Activated CD4-positive, alpha-beta T cell treated with anti-CD3 and anti-CD28 coated beads, Interleukin-2, amount 10 ng/mL, durations not matched to agents 7 days and 5 days (primary cell): ENCODE measurements around the gene VPS72. TPM values are rescaled to one million over a fixed set of nuclear protein-coding genes. Genes with fewer than 3 reads are reported as not detected.

Experiments used
- CTCF ChIA-PET: fragments of 350-600 bp; sonication (Branson Sonifier 250); formaldehyde crosslinking; loops from one replicate; lab custom pipeline; 2021; ENCODE audit warnings: antibody characterized with exemption; lab: Charles Lee
- POLR2A ChIA-PET: fragments of 350-600 bp; sonication (Branson Sonifier 250); formaldehyde crosslinking; loops from one replicate; lab custom pipeline; 2021; ENCODE audit warnings: antibody characterized with exemption; lab: Charles Lee
- DNase-seq: peaks from one replicate; pipeline ENCODE4 v3.0.0-alpha.2; 2020
- H3K27ac Mint-ChIP-seq: one replicate; pipeline ENCODE4 v1.8.0; 2021; ENCODE audit warnings: mild to moderate bottlenecking, moderate library complexity, mixed read lengths
- H3K27me3 Mint-ChIP-seq: one replicate; pipeline ENCODE4 v1.8.0; 2021; ENCODE audit warnings: mixed read lengths
- H3K36me3 Mint-ChIP-seq: one replicate; pipeline ENCODE4 v1.8.0; 2021; ENCODE audit warnings: low read depth, mixed read lengths
- H3K4me1 Mint-ChIP-seq: one replicate; pipeline ENCODE4 v1.8.0; 2021; ENCODE audit warnings: mixed read lengths
- H3K4me3 Mint-ChIP-seq: one replicate; pipeline ENCODE4 v1.8.0; 2021; ENCODE audit warnings: mild to moderate bottlenecking, moderate library complexity, mixed read lengths
- H3K9me3 Mint-ChIP-seq: one replicate; pipeline ENCODE4 v1.8.0; 2021; ENCODE audit warnings: mixed read lengths
- total RNA-seq, 2 experiments: library from RNA; stranded (reverse); gene quantifications; one replicate each; pipeline ENCODE4 v1.2.3, GENCODE V29; 2021

The VPS72 gene
- total RNA-seq, 2 experiments from 2014 or later = 77.1 to 79.6 TPM

- peak; percentile 87 for DNase-seq
- Mint-ChIP-seq H3K36me3 (peaks cover 45% of the 10 kb centered on the region), H3K4me1 (peaks cover 57% of the 10 kb centered on the region), H3K27me3 (no peaks in the 10 kb centered on the region), H3K4me3 (peak within 1 kb of the TSS; percentile 99), H3K9me3 (no peaks in the 10 kb centered on the region), H3K27ac (peak within 1 kb of the TSS; percentile 97)
- CTCF ChIA-PET = interaction anchor here (0.6 to 6.0 kb wide), 28 partner anchors 9 to 757 kb away, joined by 3 to 47 read pairs (median 4); partner anchors contain the start of genes CDC42SE1, GABPB2, LYSMD1 and SCNM1
- POLR2A ChIA-PET = interaction anchor here (0.6 to 1.1 kb wide), 3 partner anchors 10 to 57 kb away, joined by 3 to 5 read pairs (median 3); no protein-coding TSS in a partner anchor
These were observed 33.5 kb downstream of the VPS72 start, which contains the start of gene TNFAIP8L2 for GRCh38 chr1:151156515-151156819. Gene TNFAIP8L2 (plus strand): TSS chr1:151156649. CDS start chr1:151158698, 2,049 bp downstream.

- CTCF ChIA-PET = interaction anchor here (1.2 to 1.6 kb wide), 2 partner anchors 9 to 77 kb away, joined by 3 to 9 read pairs; partner anchors contain the start of genes GABPB2 and TNFAIP8L2
- POLR2A ChIA-PET = no interaction called here
- Mint-ChIP-seq H3K9me3 (no peaks in the 10 kb centered on the region), H3K27ac (no peak overlapping the region), H3K4me1 (peaks cover 16% of the 10 kb centered on the region), H3K27me3 (peaks cover 18% of the 10 kb centered on the region), H3K36me3 (no peaks in the 10 kb centered on the region), H3K4me3 (peak overlapping the region; percentile 86)
- DNase-seq = no peak
These were observed 42.3 kb downstream of the VPS72 start for GRCh38 chr1:151147665-151148064.

- Mint-ChIP-seq H3K4me1 (peaks cover 16% of the 10 kb centered on the region), H3K4me3 (peak overlapping the region; percentile 86), H3K27me3 (peaks cover 18% of the 10 kb centered on the region), H3K36me3 (no peaks in the 10 kb centered on the region), H3K27ac (peak overlapping the region; percentile 41), H3K9me3 (no peaks in the 10 kb centered on the region)
- ChIA-PET CTCF (interaction anchor here (0.6 to 1.6 kb wide), 2 partner anchors 9 to 49 kb away, joined by 3 to 9 read pairs; partner anchors contain the start of gene TNFAIP8L2), POLR2A (interaction anchor here (0.5 kb wide), 1 partner anchor 65 kb away, joined by 3 read pairs; no protein-coding TSS in a partner anchor)
- no peak for DNase-seq
These were observed 42.9 kb downstream of the VPS72 start for GRCh38 chr1:151147132-151147503.

- no peaks in the 10 kb centered on the region for H3K36me3 Mint-ChIP-seq
- H3K27me3 Mint-ChIP-seq = peaks cover 18% of the 10 kb centered on the region
- peak within 1 kb of the TSS; percentile 86 for H3K4me3 Mint-ChIP-seq
- DNase-seq = peak; percentile 90
- H3K4me1 Mint-ChIP-seq = peaks cover 14% of the 10 kb centered on the region
- ChIA-PET CTCF (interaction anchor here (0.6 to 1.6 kb wide), 2 partner anchors 10 to 49 kb away, joined by 3 to 9 read pairs; partner anchors contain the start of gene TNFAIP8L2), POLR2A (interaction anchor here (0.5 to 0.6 kb wide), 2 partner anchors 11 to 65 kb away, joined by 3 to 4 read pairs; no protein-coding TSS in a partner anchor)
- H3K27ac Mint-ChIP-seq = peak within 1 kb of the TSS; percentile 41
- H3K9me3 Mint-ChIP-seq = no peaks in the 10 kb centered on the region
These were observed 43.4 kb downstream of the VPS72 start, which contains the start of gene SEMA6C for GRCh38 chr1:151146412-151147131. Gene SEMA6C (minus strand): TSS chr1:151146631. CDS start chr1:151142621, 4,010 bp downstream.

DNA sequence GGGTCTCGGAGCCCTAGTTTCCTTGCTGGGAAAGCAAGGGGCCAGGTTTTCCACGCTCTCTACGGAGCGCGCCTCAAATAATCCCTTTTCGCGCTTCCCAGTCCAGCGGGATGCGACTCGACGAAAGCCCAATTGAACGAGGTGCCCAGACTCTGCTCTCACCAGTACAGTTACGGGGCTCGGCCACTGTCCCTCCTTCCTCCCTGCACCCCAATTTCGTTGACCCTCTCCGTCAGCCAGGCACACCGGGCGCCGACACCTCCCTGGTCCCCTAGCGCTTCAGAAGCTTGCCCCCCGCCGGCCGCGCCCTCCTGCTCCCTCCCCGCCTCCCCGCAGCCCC, 44.0 kb downstream of the VPS72 start:
- Mint-ChIP-seq H3K9me3 (no peaks in the 10 kb centered on the region), H3K27ac (no peak overlapping the region), H3K4me3 (peak overlapping the region; percentile 86), H3K4me1 (peaks cover 14% of the 10 kb centered on the region), H3K27me3 (peaks cover 18% of the 10 kb centered on the region), H3K36me3 (no peaks in the 10 kb centered on the region)
- no peak for DNase-seq
- POLR2A ChIA-PET = interaction anchor here (0.6 kb wide), 1 partner anchor 10 kb away, joined by 4 read pairs; no protein-coding TSS in a partner anchor
- CTCF ChIA-PET = no interaction called here

GRCh38 chr1:151145304-151146071, 44.5 kb downstream of the VPS72 start:
- no peaks in the 10 kb centered on the region for H3K9me3 Mint-ChIP-seq
- peaks cover 14% of the 10 kb centered on the region for H3K4me1 Mint-ChIP-seq
- DNase-seq = no peak
- H3K27me3 Mint-ChIP-seq = peaks cover 18% of the 10 kb centered on the region
- H3K27ac Mint-ChIP-seq = no peak overlapping the region
- POLR2A ChIA-PET = no interaction called here
- CTCF ChIA-PET = interaction anchor here (0.9 to 1.3 kb wide), 3 partner anchors 10 to 160 kb away, joined by 3 to 4 read pairs (median 3); no protein-coding TSS in a partner anchor
- no peaks in the 10 kb centered on the region for H3K36me3 Mint-ChIP-seq
- H3K4me3 Mint-ChIP-seq = peak overlapping the region; percentile 86

DNA sequence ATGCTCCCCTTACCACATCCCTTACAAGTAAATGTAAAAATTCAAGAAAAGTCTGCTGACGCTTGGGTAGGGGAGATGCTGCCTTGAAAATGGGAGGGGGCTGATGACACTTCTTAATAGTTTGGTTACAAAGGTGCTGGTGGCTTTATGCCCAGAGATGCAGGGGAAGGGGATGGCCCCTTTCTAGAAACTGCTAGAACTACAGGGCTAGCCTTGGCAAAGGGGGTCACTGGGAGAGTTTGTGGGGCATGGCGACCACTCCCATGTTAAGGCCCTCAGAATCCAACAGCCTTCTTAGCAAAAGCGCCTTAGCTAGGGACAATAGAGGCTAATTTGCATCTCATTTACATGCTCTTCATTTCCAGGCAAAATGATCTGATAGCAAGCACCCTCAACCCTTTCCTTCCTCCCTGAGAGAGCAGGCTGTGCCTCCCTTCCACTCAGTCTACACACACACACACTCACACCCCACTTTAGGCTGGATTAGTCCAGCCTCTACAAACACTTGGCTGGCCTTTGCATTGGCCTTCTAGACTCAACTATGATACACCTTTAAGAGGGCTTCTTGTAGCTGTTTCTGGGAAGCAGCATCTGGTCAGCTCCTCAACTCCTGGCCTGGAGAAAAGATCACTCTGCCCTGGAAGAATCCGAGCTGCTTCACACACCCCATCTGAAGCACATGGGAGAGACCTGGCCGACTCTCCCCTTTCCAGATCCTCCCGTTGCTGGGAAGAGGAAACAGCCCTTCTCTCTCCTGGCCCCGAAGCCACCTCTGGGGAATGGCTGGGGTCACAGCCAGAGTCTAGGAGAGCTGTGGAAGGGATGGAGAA, 45.3 kb downstream of the VPS72 start:
- H3K4me3 Mint-ChIP-seq = peak overlapping the region; percentile 0
- no peaks in the 10 kb centered on the region for H3K36me3 Mint-ChIP-seq
- no peak overlapping the region for H3K27ac Mint-ChIP-seq
- H3K9me3 Mint-ChIP-seq = no peaks in the 10 kb centered on the region
- ChIA-PET POLR2A (no interaction called here), CTCF (interaction anchor here (0.7 to 1.3 kb wide), 5 partner anchors 10 to 161 kb away, joined by 3 to 4 read pairs (median 3); no protein-coding TSS in a partner anchor)
- DNase-seq = no peak
- peaks cover 14% of the 10 kb centered on the region for H3K4me1 Mint-ChIP-seq
- peaks cover 18% of the 10 kb centered on the region for H3K27me3 Mint-ChIP-seq

DNA sequence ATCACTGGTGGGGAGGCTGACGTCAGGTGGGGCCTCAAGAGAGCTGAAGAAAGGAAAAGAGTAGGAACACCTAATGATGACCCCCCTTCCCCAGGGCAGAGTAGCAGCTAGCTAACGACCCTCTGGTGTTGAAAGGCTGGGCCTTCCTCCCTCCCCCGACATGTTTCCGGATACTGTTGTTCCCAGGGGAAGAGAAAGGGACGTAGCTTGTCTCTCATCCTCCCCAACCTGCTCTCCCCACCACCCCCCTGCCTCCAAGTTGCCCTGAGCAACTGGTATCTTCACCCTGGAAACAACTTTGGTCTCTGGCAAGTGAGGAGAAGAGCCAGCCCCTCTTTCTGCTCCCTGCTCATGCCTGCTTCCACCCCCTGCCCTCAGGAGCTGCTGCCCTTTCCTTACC, 46.0 kb downstream of the VPS72 start:
- H3K27ac Mint-ChIP-seq = no peak overlapping the region
- H3K4me3 Mint-ChIP-seq = no peak overlapping the region
- no peaks in the 10 kb centered on the region for H3K36me3 Mint-ChIP-seq
- DNase-seq = no peak
- H3K4me1 Mint-ChIP-seq = peaks cover 14% of the 10 kb centered on the region
- ChIA-PET POLR2A (no interaction called here), CTCF (interaction anchor here (0.7 to 1.8 kb wide), 3 partner anchors 9 to 137 kb away, joined by 3 to 4 read pairs (median 4); partner anchors contain the start of gene TNFAIP8L2)
- no peaks in the 10 kb centered on the region for H3K9me3 Mint-ChIP-seq
- peaks cover 18% of the 10 kb centered on the region for H3K27me3 Mint-ChIP-seq

- ChIA-PET POLR2A (no interaction called here), CTCF (interaction anchor here (0.6 to 1.8 kb wide), 2 partner anchors 14 to 56 kb away, joined by 3 to 4 read pairs; partner anchors contain the start of gene TNFAIP8L2)
- Mint-ChIP-seq H3K27ac (no peak overlapping the region), H3K27me3 (peaks cover 15% of the 10 kb centered on the region), H3K4me3 (no peak overlapping the region), H3K4me1 (peaks cover 14% of the 10 kb centered on the region), H3K36me3 (no peaks in the 10 kb centered on the region), H3K9me3 (no peaks in the 10 kb centered on the region)
- DNase-seq = no peak
These were observed 47.0 kb downstream of the VPS72 start for GRCh38 chr1:151143057-151143435.

- Mint-ChIP-seq H3K27me3 (peaks cover 15% of the 10 kb centered on the region), H3K4me3 (no peak overlapping the region), H3K4me1 (peaks cover 13% of the 10 kb centered on the region), H3K9me3 (no peaks in the 10 kb centered on the region), H3K36me3 (no peaks in the 10 kb centered on the region), H3K27ac (no peak overlapping the region)
- ChIA-PET POLR2A (no interaction called here), CTCF (interaction anchor here (0.6 to 1.8 kb wide), 8 partner anchors 10 to 119 kb away, joined by 3 to 4 read pairs (median 3); partner anchors contain the start of genes C1orf56 and TNFAIP8L2)
- DNase-seq = no peak
These were observed 47.5 kb downstream of the VPS72 start for GRCh38 chr1:151142411-151143056.

DNA sequence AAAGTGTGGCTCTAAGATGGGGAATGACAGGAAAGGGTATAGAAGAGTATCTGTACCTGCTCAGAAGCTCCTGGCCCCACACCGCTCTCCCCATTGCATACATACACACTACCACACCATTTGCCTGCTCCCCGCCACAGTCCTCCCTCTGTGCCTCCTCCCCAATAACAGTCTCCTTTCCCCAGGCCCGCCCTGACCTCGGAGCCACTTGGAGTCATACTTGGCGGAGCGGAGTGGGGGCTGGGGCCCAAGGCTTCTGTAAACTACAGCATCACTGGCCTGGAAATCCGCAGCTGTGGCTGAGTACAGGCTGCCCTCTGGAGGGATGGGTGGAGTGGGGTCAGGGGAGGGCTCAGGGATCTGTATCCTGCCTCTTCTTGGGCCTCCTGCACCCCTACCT, 52.2 kb downstream of the VPS72 start:
- CTCF ChIA-PET = interaction anchor here (1.2 to 1.4 kb wide), 2 partner anchors 10 to 19 kb away, joined by 3 read pairs; partner anchors contain the start of gene TNFAIP8L2

More for the DNA sequence above, 52.2 kb downstream of the VPS72 start:
- H3K4me3 Mint-ChIP-seq = no peak overlapping the region
- POLR2A ChIA-PET = no interaction called here
- DNase-seq = no peak
- H3K27ac Mint-ChIP-seq = no peak overlapping the region
- no peaks in the 10 kb centered on the region for H3K36me3 Mint-ChIP-seq
- no peaks in the 10 kb centered on the region for H3K27me3 Mint-ChIP-seq
- no peaks in the 10 kb centered on the region for H3K9me3 Mint-ChIP-seq
- peaks cover 8% of the 10 kb centered on the region for H3K4me1 Mint-ChIP-seq
